NOMO-1 treated with DMSO at 0.1 percent for 48 hours (cell line): ENCODE results near the gene ACTL7A.
"Not testable (repeated sequence)": the region's sequence is repeated elsewhere in the genome, so short reads cannot be mapped to it uniquely, and the experiment has no call there.

Source experiments
- DNase-seq: peaks from one replicate; lab custom pipeline; 2025; ENCODE audit not compliant: unreplicated experiment; lab: John Stamatoyannopoulos, UW

Gene ACTL7A

GRCh38 chr9:108861997-108862396, at the start of gene ACTL7A:
Gene ACTL7A (plus strand): TSS chr9:108862266. CDS start chr9:108862323, 57 bp downstream.
- DNase-seq = no peak

GRCh38 chr9:108812396-108813025, 49.6 kb upstream of the ACTL7A start:
- no peak for DNase-seq

GRCh38 chr9:108813951-108814601, 48.0 kb upstream of the ACTL7A start:
- DNase-seq = peak; percentile 28

- no peak for DNase-seq
Observed at GRCh38 chr9:108815156-108815555, 46.9 kb upstream of the ACTL7A start.

GRCh38 chr9:108816037-108816436, 46.0 kb upstream of the ACTL7A start:
- peak; percentile 77 for DNase-seq

- DNase-seq = no peak
Observed at GRCh38 chr9:108823829-108824228, 38.2 kb upstream of the ACTL7A start.

GRCh38 chr9:108830272-108830671, 31.8 kb upstream of the ACTL7A start:
- DNase-seq = no peak

- DNase-seq = no peak
Observed at GRCh38 chr9:108831496-108832178, 30.4 kb upstream of the ACTL7A start.

GRCh38 chr9:108832179-108832500, 29.9 kb upstream of the ACTL7A start:
- no peak for DNase-seq

GRCh38 chr9:108834959-108835665, 27.0 kb upstream of the ACTL7A start:
- peak; percentile 73 for DNase-seq

- peak; percentile 19 for DNase-seq
Observed at GRCh38 chr9:108835831-108836230, 26.2 kb upstream of the ACTL7A start.

GRCh38 chr9:108836319-108836718, 25.7 kb upstream of the ACTL7A start:
- no peak for DNase-seq

- no peak for DNase-seq
Observed at GRCh38 chr9:108836781-108837180, 25.3 kb upstream of the ACTL7A start.

GRCh38 chr9:108837530-108837929, 24.5 kb upstream of the ACTL7A start:
- DNase-seq = no peak

GRCh38 chr9:108838017-108838416, 24.0 kb upstream of the ACTL7A start:
- no peak for DNase-seq

GRCh38 chr9:108839561-108839960, 22.5 kb upstream of the ACTL7A start:
- not testable (repeated sequence) for DNase-seq

- peak; percentile 17 for DNase-seq
Observed at GRCh38 chr9:108842610-108843295, 19.3 kb upstream of the ACTL7A start.

GRCh38 chr9:108844391-108844790, 17.7 kb upstream of the ACTL7A start:
- DNase-seq = no peak

GRCh38 chr9:108844856-108845255, 17.2 kb upstream of the ACTL7A start:
- DNase-seq = no peak

GRCh38 chr9:108845507-108845906, 16.6 kb upstream of the ACTL7A start:
- DNase-seq = no peak

GRCh38 chr9:108845947-108846346, 16.1 kb upstream of the ACTL7A start:
- DNase-seq = peak; percentile 61
